Measurements from ENCODE around the gene HIF1A.
"Not testable (repeated sequence)": the region's sequence is repeated elsewhere in the genome, so short reads cannot be mapped to it uniquely, and the experiment has no call there.

Gene HIF1A

DNA sequence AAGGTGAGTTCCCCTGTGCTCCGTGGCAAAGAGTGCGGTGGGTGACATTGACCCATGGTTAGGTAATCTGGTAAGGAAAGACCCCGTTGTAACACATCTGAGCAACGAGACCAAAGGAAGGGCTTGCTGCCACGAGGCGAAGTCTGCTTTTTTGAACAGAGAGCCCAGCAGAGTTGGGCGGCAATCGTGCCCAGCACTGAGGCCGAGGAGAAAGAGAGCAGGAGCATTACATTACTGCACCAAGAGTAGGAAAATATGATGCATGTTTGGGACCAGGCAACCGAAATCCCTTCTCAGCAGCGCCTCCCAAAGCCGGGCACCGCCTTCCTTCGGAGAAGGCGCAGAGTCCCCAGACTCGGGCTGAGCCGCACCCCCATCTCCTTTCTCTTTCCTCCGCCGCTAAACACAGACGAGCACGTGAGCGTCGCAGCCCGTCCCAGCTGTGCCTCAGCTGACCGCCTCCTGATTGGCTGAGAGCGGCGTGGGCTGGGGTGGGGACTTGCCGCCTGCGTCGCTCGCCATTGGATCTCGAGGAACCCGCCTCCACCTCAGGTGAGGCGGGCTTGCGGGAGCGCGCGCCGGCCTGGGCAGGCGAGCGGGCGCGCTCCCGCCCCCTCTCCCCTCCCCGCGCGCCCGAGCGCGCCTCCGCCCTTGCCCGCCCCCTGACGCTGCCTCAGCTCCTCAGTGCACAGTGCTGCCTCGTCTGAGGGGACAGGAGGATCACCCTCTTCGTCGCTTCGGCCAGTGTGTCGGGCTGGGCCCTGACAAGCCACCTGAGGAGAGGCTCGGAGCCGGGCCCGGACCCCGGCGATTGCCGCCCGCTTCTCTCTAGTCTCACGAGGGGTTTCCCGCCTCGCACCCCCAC lies at the start of gene HIF1A:
Gene HIF1A, plus strand, starts transcription at position 684 of the 865 bp plus-strand sequence. CDS start 292 bp downstream, outside the sequence.
- peak; percentile 99 for DNase-seq (ENCODE audit: low read depth in 2 of 2)

DNA sequence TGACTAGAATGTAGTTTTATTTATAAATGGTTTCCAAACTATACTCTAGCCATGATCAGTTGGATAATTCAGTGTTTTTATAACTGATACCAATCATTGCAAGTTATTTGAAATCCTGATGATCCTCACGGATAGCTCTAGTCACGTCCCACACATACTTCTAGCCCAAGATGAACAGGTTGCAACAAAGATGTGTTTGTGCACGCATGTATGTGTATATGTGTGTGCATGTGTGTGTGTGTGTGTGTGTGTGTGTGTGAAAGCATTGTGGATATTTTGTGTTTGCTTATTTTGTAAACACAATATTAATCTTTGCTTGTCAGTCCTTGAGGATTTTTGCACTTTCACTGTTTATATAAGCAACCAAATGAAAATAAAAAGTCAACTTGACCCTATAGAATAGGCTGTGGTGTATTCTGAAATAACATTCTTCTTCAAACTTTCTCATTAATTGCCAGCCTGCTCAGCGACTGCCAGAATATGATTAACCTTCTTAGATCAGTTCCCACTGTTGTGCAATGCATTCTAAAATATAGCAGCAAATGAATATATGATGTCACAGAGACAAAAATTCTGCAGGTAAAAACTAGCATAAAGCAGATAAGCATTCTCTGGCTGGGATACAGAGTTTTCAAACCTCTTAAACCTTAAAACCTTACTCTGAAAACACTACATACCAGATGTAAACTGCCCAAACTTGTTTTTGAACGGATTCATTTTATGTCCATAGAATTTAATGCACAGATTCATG lies 48.8 kb upstream of the HIF1A start:
- DNase-seq (ENCODE audit: low read depth in 2 of 2), result no peak

DNA sequence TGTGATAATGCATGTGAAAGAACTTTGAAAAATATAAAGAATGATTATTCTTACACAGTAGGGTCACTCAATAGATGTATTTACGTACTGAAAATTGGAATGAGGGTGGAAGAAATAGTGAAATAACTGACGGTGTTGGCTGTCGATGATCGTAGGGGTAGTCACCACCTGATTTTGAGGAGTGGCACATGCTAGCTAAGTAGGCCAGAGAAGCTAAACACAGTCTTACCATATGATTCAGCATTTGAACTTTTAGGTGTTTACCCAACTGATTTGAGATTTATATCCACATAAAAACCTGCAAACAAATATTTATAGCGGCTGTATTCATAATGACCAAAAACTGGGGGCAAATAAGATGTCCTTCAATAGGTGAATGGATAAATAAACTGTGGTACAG lies 47.6 kb upstream of the HIF1A start:
- DNase-seq (ENCODE audit: low read depth in 2 of 2), result no peak

DNA sequence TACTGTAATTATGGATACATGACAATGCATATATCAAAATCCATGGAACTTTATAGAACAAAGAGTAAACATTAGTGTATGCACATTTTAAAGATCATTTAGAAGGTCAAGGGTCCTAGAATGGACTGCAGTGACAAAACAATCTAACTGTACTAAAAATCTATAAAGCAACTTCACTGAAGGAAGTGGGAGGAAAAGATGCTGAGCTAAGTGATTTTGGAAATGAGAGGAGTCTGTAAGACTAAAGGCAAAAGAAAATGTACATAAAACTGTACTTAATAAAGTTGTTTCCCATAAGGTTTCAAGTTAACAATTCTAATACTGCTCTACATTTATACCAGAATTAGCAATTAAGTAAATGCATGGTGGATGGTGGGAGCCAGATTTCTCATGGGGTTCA lies 46.9 kb upstream of the HIF1A start:
- no peak for DNase-seq (ENCODE audit: low read depth in 2 of 2)

DNA sequence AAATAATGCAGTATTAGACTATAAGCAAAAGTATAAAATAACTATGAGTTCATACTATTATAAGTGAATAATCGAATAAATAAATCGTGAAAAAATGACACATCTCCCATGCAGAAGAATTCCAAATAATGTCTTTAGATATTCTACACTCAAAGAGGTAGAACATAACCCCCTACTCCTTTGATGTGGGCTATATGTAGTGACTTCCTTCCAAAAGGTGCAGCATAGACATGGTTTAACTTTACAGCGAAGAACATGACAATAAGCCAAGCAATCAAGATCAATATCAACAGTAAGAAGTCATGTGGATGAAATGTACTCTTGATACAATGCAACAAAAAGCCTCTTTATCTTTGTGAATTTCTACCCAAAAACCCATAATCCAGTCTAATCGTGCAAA lies 46.0 kb upstream of the HIF1A start:
- DNase-seq (ENCODE audit: low read depth in 2 of 2), result no peak

DNA sequence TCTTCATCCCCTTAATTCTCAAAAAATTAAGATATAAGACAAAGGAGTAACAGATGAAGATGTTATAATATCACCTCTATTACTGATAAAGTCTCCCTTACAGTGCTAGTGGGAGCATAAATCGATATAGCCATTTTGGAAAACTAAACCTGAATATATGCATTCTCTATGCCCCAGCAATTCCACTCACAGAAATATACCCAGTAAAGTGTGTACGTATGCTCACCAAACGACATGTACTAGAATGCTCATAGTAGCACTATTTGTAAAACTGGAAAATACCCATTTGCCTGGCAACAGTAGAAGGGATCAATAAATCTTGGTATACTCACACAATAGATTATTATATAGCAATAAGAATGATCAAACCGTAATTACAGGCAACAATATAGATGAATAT lies 44.0 kb upstream of the HIF1A start:
- no peak for DNase-seq (ENCODE audit: low read depth in 2 of 2)

DNA sequence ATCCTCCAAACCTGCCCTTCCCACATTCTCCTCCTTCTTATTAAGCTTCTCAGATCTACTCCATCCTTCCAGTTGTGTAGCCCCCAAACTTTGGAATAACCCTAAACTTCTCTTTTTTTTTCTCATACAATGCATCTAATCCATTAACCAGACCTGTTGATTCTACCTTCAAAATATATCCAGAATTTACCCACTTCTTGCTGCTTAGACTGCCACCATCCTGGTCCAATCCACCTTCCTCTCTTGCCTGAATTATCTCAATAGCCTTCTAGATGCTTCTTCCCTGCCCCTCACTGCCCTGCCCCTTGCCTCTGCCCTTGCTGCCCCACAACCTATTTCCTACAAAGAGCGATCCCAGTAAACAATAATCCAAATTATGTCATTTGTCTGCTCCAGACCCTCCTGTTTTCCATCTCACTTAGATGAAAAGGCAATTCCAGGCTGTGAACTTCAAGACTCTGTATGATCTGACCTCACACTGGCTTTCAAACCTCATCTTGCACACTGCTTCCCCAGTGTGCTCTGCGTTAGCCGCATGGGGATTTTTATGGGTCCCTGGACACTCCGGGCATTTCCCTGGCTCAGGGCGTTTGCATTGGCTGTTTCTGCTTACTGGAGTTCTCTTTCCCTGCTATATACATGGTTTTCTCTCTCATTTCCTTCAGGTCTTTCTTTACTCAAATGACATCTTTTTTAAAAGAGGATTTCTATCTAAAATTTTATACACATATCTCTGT lies 42.6 kb upstream of the HIF1A start:
- no peak for DNase-seq (ENCODE audit: low read depth in 2 of 2)

DNA sequence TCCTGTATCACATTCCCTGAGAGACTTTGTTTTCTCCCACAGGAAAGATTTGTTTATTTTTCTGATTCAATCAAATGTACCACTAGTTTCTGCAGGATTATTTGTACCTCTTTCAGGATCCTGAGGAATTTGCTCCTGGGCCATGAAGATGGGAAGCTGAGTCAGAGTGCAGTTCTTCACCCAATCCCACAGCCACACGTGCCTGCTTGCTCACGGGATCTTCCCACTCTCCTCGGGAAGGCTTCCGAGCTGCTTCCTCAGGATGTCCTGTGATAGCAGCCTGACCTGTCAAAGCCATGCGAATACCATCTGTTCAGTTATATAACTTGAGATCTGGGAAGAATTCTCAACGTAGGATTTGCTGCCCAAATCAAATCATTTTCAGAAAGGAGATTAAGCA lies 41.8 kb upstream of the HIF1A start:
- DNase-seq (ENCODE audit: low read depth in 2 of 2), result no peak

DNA sequence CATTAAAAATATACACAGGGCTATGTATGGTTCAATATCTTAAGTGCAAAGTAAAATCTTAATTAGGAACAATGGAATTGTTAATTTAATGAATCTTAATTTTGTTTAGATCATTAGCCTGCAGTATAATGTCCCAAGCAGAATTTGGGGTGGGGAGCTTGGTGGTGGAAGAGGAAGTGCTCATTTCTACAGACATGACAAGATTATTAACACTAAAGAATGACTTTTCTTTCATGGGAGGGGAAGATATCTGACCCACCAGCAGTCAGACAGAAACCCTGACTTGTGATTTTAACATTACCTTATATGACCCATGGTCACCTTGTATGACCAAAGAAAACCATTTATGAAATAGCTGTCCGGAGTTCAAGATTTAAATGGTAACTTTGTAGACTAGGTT lies 41.3 kb upstream of the HIF1A start:
- no peak for DNase-seq (ENCODE audit: low read depth in 2 of 2)

DNA sequence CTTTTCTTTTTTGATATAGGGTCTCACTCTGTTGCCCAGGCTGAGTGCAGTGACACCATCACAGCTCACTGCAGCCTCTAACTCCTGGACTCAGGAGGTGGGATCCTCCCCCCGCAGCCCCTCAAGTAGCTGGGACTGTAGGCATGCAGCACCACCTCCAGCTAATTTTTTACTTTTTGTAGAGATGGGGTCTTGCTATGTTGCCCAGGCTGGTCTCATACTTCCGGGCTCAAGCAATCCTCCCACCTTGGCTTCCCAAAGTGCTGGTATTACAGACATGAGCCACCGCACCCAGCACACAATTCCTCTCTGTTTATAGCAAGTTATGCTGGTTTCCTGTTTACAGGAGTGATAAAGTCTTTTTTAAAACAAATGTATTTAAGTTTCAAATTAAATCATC lies 39.5 kb upstream of the HIF1A start:
- DNase-seq (ENCODE audit: low read depth in 2 of 2), result no peak

DNA sequence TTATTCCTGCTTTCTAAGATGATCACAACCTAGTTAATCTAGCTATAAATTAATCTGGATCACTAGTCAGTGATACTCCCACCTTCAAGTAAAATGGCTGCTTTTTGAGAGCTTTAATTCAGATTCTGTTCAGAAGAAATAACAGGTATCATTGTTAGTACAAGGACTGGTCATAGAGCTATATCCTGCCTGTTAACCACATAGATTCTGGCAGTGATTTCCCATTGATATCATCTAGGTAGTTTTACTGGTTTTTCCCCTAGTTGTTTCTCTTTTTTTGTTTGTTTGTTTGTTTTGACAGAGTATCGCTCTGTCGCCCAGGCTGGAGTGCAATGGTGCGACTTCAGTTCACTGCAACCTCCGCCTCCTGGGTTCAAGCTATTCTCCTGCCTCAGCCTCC lies 39.0 kb upstream of the HIF1A start:
- DNase-seq (ENCODE audit: low read depth in 2 of 2), result no peak

DNA sequence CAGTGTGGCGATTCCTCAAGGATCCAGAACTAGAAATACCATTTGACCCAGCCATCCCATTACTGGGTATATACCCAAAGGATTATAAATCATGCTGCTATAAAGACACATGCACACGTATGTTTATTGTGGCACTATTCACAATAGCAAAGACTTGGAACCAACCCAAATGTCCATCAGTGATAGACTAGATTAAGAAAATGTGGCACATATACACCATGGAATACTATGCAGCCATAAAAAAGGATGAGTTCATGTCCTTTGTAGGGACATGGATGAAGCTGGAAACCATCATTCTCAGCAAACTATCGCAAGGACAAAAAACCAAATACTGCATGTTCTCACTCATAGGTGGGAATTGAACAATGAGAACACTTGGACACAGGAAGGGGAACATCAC lies 37.2 kb upstream of the HIF1A start:
- DNase-seq (ENCODE audit: low read depth in 2 of 2), result not testable (repeated sequence)

DNA sequence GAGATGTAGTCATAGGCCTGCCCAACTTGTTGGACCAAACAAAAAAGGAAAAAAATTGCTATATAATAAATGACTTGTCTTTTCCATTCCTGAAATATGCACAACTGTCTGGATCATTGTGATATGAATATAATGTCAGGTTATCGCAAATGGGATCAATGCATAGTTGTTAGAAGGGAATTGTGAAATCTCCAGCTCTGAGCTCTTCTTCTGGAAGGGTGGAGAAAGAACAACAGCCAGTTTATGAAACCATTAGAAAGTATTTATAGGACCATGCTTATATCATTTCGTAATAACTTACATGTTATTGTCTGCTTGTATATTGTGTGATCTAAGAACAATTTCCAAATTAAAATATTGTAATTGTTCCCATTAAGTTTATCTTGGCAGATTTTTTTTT lies 35.7 kb upstream of the HIF1A start:
- DNase-seq (ENCODE audit: low read depth in 2 of 2), result no peak

DNA sequence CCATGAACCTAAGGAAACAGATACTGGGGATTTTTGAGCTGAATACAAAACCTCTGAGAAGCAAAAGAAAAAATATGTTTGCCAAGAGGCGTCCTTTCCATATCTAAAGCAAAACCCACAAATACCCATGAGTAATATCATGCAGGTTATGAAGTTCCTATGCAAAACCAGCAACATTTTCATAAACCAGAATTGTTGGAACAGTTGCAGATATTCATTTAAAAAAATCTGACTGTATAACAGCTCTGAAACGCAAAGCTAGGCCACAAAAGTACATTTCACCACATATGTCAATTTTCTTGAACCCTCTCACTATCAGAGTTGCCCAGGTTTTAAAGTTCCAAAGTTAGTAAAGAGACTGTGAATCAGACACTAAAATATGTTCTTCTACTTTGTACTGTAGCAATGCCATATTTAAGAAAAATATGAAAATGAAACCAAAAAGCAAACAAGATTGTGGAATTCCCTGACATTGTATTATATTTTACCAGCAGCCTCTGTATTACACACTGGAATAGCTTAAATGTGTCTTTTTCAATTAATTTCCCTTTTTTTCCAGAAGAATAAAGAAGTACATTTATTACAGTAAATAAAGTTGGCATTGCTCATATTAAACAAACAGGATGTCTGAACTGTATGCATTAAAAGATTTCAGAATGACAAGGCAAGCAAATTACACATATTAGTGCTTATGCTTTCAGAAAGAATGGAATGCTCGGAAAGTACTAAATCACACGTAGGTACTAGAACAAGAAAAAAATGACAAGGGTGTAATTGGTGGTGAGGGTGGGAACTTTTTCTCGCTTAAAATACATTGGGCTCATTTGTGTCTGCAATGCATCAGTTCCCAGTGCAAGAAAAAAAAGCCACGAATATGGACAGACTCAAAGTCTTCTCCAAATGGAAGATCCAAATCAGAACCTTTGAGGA lies 33.6 kb upstream of the HIF1A start:
- peak in 1 of 2 experiments; percentile 49 for DNase-seq (ENCODE audit: low read depth in 2 of 2)

DNA sequence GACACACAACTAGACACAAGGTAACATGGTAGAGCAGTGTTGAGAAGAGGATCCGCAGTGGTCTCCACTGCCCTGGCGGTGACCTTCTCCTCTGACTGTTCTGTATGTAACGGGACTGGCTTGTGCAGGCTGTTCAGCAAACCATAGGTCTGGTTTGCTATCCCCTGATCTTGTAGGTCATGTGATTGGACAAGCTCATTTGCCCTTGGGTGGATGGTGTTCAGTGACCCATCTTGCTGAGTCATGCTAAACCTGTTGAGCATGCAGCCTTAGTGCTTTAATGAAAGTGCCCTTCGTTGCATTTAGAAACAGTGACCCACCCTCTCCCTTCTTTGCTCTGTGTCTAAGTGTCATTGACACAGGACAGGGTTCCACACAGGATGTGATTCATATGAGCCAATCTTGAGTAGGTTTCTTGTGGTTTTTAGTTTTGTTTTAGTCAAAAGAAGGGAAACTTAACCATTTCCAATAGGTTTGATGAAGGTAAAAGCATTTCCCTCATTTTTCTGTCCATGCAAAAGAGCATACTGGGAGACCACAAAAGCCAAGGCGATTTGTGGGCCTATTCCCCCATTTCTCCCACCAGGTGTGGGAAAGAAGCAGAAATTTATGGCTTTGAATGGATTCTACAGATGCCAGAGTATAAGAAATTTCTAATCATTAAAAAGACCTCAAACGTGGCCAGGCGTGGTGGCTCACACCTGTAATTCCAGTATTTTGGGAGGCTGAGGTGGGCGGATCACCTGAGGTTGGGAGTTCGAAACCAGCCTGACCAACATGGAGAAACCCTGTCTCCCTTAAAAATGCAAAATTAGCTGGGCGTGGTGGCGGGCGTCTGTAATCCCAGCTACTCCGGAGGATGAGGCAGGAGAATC lies 32.6 kb upstream of the HIF1A start:
- no peak for DNase-seq (ENCODE audit: low read depth in 2 of 2)

DNA sequence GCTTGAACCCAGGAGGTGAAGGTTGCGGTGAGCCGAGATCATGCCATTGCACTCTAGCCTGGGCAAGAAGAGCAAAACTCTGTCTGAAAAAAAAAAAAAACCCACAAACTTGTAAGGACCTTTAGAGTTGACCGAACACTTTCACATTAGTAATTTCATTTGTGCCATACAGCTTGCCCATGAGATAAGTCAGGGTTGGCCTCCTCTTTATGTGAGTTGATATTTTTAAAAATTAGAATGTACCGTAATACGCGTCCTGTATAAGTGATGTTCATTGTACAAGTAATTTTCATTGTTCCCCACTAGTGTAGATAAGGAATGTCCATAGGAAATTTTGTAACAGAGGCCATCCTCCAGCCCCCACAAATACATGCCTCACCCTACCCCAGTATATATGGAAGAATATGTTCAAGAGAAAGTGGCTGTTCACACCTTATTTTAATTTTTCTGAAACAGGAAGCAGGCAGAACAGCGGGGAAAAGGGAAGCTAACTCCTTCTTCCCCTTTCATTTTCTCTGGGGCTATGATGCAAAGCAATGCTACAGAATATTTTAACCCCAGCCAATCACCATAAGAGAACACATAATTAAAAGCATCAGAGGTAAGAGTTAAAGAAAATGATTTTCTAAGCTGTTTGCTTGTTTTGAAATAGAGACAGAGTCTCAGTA lies 31.9 kb upstream of the HIF1A start:
- no peak for DNase-seq (ENCODE audit: low read depth in 2 of 2)

DNA sequence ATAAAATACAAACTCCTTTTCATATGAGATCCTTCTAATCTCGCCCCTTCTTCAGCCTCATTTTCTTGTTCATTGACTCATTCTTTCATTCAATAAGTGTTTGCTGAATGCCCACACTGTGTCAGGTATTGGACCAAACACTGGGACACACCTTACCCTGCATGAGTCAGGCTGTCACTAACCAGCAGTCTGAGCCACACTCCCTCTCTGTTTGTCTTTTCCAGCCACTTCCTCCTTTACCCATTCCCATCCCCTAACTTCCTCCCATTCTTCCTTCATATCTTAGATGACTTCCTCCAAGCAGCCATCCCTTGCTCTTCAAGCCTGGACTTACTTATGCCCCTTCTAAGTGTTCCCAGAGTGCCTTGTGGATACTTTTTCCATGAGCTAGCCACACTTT lies 27.0 kb upstream of the HIF1A start:
- DNase-seq (ENCODE audit: low read depth in 2 of 2), result no peak

DNA sequence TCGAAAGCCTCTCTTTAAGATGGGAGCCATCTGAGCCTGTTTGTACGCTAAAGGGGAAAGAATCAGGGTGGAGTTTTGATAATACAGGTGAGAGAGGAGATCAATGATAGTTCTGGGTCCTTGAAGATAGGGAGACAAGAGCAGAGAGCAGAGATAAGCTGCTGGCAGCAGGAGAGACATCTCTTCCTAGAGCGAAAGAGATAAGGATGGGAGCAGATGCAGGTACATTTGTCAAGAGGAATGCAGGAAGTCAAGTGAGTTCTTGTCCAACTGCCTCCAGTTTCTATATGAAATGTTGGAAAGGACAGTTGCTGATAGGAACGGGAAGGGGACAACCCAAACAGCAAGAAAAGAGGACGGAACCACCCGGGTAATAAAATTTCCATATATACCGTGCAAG lies 24.7 kb upstream of the HIF1A start:
- no peak for DNase-seq (ENCODE audit: low read depth in 2 of 2)

DNA sequence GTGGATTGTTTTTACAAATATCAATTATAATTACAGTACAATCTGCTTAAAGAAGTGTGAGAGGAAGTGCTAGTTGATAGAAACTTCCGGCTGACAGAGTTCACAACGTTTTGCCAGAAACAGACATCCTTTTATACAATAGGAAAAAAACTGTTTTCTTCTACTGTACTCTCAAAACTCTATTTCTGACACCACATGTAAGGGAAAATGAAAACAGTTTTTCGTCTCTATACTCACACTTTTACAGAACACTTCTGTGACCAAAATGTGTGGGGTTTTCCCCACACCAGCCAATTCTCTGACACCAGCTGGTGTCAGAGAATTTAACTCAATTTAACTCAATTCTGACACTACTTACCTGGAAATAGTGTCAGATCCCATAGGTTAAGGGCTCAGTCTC lies 24.2 kb upstream of the HIF1A start:
- DNase-seq (ENCODE audit: low read depth in 2 of 2), result no peak

DNA sequence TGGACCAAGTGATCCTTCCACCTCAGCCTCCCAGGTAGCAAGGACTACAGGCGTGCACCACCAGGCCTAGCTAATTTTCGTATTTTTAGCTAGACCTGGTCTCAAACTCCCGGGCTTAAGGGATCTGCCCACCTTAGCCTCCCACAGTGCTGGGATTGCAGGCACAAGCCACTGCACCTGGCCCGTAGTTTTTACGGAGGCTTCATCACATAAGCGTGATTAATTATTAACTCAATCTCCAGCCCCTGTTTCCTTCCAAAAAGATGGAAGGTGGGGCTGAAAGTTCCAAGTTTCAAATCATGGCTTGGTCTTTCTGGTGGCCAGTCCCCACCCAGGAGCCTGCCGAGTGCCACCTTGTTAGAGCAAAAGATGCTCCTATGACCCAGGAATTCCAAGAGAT lies 22.5 kb upstream of the HIF1A start:
- no peak for DNase-seq (ENCODE audit: low read depth in 2 of 2)

Measured in fibroblast of skin of left quadriceps (primary cell).